ENCODE measurements around the gene CAMKK2. TPM values are rescaled to one million over a fixed set of nuclear protein-coding genes. Genes with fewer than 3 reads are reported as not detected.

Gene CAMKK2
- total and polyA plus RNA-seq, 2 of the 13 experiments (the other 11 are each of a cell fraction or from before 2014, with no cell fraction given), result 18.8 to 20.0 TPM

- TF ChIP-seq DPF2 (CRISPR knock-in tag; IDR thresholded peaks at IDR 0.05; ENCODE audit: borderline replicate concordance, low read depth) (no peak), ZNF251 (CRISPR knock-in tag; IDR thresholded peaks at IDR 0.05) (no peak), U2AF2 (IDR thresholded peaks at IDR 0.05; ENCODE audit: low read depth, low read length) (no peak), HNRNPL (IDR thresholded peaks at IDR 0.05; ENCODE audit: low read depth, low read length) (no peak), TBL1XR1 (IDR thresholded peaks at IDR 0.05; ENCODE audit: borderline replicate concordance, low read length, partially characterized antibody) (no peak), ZNF639 (CRISPR knock-in tag; conservative IDR thresholded peaks at IDR 0.05) (peak; percentile 67; the same call in 1 of the 2 replicates), TOE1 (CRISPR knock-in tag; IDR thresholded peaks at IDR 0.05) (no peak), STAT5B (CRISPR knock-in tag; IDR thresholded peaks at IDR 0.05) (no peak), SPEN (CRISPR knock-in tag; IDR thresholded peaks at IDR 0.05; ENCODE audit: low read depth) (peak; percentile 83), RBAK (CRISPR knock-in tag; IDR thresholded peaks at IDR 0.05) (no peak), SYNCRIP (IDR thresholded peaks at IDR 0.05; ENCODE audit: insufficient read depth, low read depth, low read length) (no peak), AGO2 (optimal IDR thresholded peaks at IDR 0.05; ENCODE audit: low read depth, low read length) (no peak), ZNF609 (CRISPR knock-in tag; IDR thresholded peaks at IDR 0.05; ENCODE audit: borderline replicate concordance) (no peak), RNF2 (conservative IDR thresholded peaks at IDR 0.05; ENCODE audit: low read depth) (peak; percentile 80; the same call in 1 of the 2 replicates), TRAFD1 (CRISPR knock-in tag; IDR thresholded peaks at IDR 0.05; ENCODE audit: borderline replicate concordance) (no peak), CENPBD1 (CRISPR knock-in tag; IDR thresholded peaks at IDR 0.05; ENCODE audit: borderline replicate concordance, low read depth) (no peak), CENPT (CRISPR knock-in tag; IDR thresholded peaks at IDR 0.05; ENCODE audit: low read depth) (no peak), ERF (CRISPR knock-in tag; IDR thresholded peaks at IDR 0.05) (peak; percentile 70; the same call in 1 of the 2 replicates), DR1 (CRISPR knock-in tag; IDR thresholded peaks at IDR 0.05) (no peak; the same call in 1 of the 2 replicates), THAP7 (CRISPR knock-in tag; IDR thresholded peaks at IDR 0.05) (no peak)
These were observed 86.6 kb downstream of the CAMKK2 start, which contains the start of gene P2RX4 (continued) for GRCh38 chr12:121209624-121210572.
